Fibroblast of villous mesenchyme (primary cell): ENCODE results near the gene NOSTRIN. TPM values are rescaled to one million over a fixed set of nuclear protein-coding genes. Genes with fewer than 3 reads are reported as not detected.

Experiments
- DNase-seq: peaks from one replicate; pipeline ENCODE4 v3.0.0-alpha.2; 2010; ENCODE audit warnings: low read depth
- H3K4me3 ChIP-seq: 2 replicates; pipeline ENCODE4 v1.5.1; 2011; ENCODE audit warnings: low read depth, mild to moderate bottlenecking, low read length
- CTCF ChIP-seq: IDR thresholded peaks from 2 replicates; pipeline ENCODE4 v1.5.1; 2012; ENCODE audit warnings: low read depth, mild to moderate bottlenecking, low read length; ENCODE audit not compliant: insufficient read depth
- total RNA-seq: library from RNA; depleted of rRNA; stranded (reverse); fragments of >200 nt; gene quantifications from 2 replicates; pipeline ENCODE4 v1.2.3, GENCODE V29; 2012

NOSTRIN gene
- total RNA-seq, 1 donor, result 0.43 TPM

- no peak for TF ChIP-seq CTCF
- DNase-seq, result no peak
- H3K4me3 ChIP-seq, result no peak overlapping the region
These were observed 3.2 kb downstream of the NOSTRIN start for GRCh38 chr2:168805615-168806014.

- no peak overlapping the region for H3K4me3 ChIP-seq
- no peak for DNase-seq
- no peak for TF ChIP-seq CTCF
These were observed 7.1 kb downstream of the NOSTRIN start for GRCh38 chr2:168809537-168809936.

GRCh38 chr2:168810235-168810634, 7.8 kb downstream of the NOSTRIN start:
- no peak for TF ChIP-seq CTCF
- no peak overlapping the region for H3K4me3 ChIP-seq
- DNase-seq, result no peak

- TF ChIP-seq CTCF, result no peak
- DNase-seq, result peak; percentile 9
- no peak overlapping the region for H3K4me3 ChIP-seq
These were observed 9.3 kb downstream of the NOSTRIN start for GRCh38 chr2:168811696-168812095.

- TF ChIP-seq CTCF, result no peak
- no peak overlapping the region for H3K4me3 ChIP-seq
- peak; percentile 5 for DNase-seq
These were observed 11.6 kb downstream of the NOSTRIN start for GRCh38 chr2:168814046-168814445.

- DNase-seq, result no peak
- no peak for TF ChIP-seq CTCF
- no peak overlapping the region for H3K4me3 ChIP-seq
These were observed 12.8 kb downstream of the NOSTRIN start for GRCh38 chr2:168814939-168815907.
